Trophoblast cell (in vitro differentiated cells and primary cell): ENCODE data around the gene KRT7.

ENCODE experiments used
- DNase-seq, 2 donors: peaks; one replicate each; pipeline ENCODE4 v3.0.0-alpha.2; 2016
- H2AFZ ChIP-seq: 2 replicates; pipeline ENCODE4 v1.6.1; 2013; ENCODE audit warnings: low read length, moderate library complexity, mild to moderate bottlenecking; ENCODE audit not compliant: insufficient read depth, poor library complexity
- H2AK5ac ChIP-seq: 2 replicates; pipeline ENCODE4 v1.6.1; 2013; ENCODE audit warnings: mild to moderate bottlenecking, low read length
- H2BK120ac ChIP-seq: 2 replicates; pipeline ENCODE4 v1.6.1; 2013; ENCODE audit warnings: low read length, mild to moderate bottlenecking, moderate library complexity; ENCODE audit not compliant: insufficient read depth, poor library complexity
- H2BK12ac ChIP-seq: 2 replicates; pipeline ENCODE4 v1.6.1; 2013; ENCODE audit warnings: mild to moderate bottlenecking, low read length, moderate library complexity
- H2BK5ac ChIP-seq: 2 replicates; pipeline ENCODE4 v1.6.1; 2013; ENCODE audit warnings: low read length, low read depth, moderate library complexity, mild to moderate bottlenecking; ENCODE audit not compliant: poor library complexity
- H3K14ac ChIP-seq: 2 replicates; pipeline ENCODE4 v1.6.1; 2013; ENCODE audit warnings: mild to moderate bottlenecking, low read length
- H3K18ac ChIP-seq: 2 replicates; pipeline ENCODE4 v1.6.1; 2013; ENCODE audit warnings: mild to moderate bottlenecking, low read length
- H3K23ac ChIP-seq: 2 replicates; pipeline ENCODE4 v1.6.1; 2013; ENCODE audit warnings: low read length
- H3K27ac ChIP-seq: 2 replicates; pipeline ENCODE4 v1.5.1; 2013; ENCODE audit warnings: low read depth, mild to moderate bottlenecking, inconsistent platforms, low read length, moderate library complexity
- H3K27me3 ChIP-seq: 2 replicates; pipeline ENCODE4 v1.6.1; 2013; ENCODE audit warnings: inconsistent platforms, mild to moderate bottlenecking, low read length, moderate library complexity; ENCODE audit not compliant: insufficient read depth
- H3K36me3 ChIP-seq, 2 experiments: 1 replicate in 1 of 2; 2 replicates in 1 of 2; pipeline ENCODE4 v1.6.1; 2013; ENCODE audit warnings: low read length in 2 of 2, mild to moderate bottlenecking in 2 of 2, moderate library complexity in 1 of 2; ENCODE audit not compliant: insufficient read depth in 2 of 2, control insufficient read depth in 1 of 2
- H3K4ac ChIP-seq: 2 replicates; pipeline ENCODE4 v1.6.1; 2013; ENCODE audit warnings: low read depth, mild to moderate bottlenecking, low read length, moderate library complexity
- H3K4me1 ChIP-seq, 2 experiments: 1 replicate in 1 of 2; 2 replicates in 1 of 2; pipeline ENCODE4 v1.6.1; 2013; ENCODE audit warnings: low read length in 2 of 2, mild to moderate bottlenecking in 2 of 2, moderate library complexity in 1 of 2; ENCODE audit not compliant: insufficient read depth in 2 of 2, control insufficient read depth in 1 of 2
- H3K4me2 ChIP-seq: 2 replicates; pipeline ENCODE4 v1.6.1; 2013; ENCODE audit warnings: inconsistent platforms, mild to moderate bottlenecking, low read length, moderate library complexity
- H3K4me3 ChIP-seq: 2 replicates; pipeline ENCODE4 v1.5.1; 2013; ENCODE audit warnings: mild to moderate bottlenecking, low read depth, low read length, inconsistent platforms
- H3K79me1 ChIP-seq: one replicate; pipeline ENCODE4 v1.6.1; 2013; ENCODE audit warnings: low read length
- H3K79me2 ChIP-seq: 2 replicates; pipeline ENCODE4 v1.6.1; 2013; ENCODE audit warnings: low read length, mild to moderate bottlenecking; ENCODE audit not compliant: control insufficient read depth, insufficient read depth, poor library complexity
- H3K9ac ChIP-seq: 2 replicates; pipeline ENCODE4 v1.6.1; 2013; ENCODE audit warnings: mild to moderate bottlenecking, low read length
- H3K9me3 ChIP-seq: 2 replicates; pipeline ENCODE4 v1.6.1; 2013; ENCODE audit warnings: low read depth, mild to moderate bottlenecking, control low read depth, inconsistent platforms, low read length; ENCODE audit not compliant: insufficient read depth
- H4K12ac ChIP-seq: 2 replicates; pipeline ENCODE4 v1.6.1; 2013; ENCODE audit warnings: low read depth, mild to moderate bottlenecking, low read length, moderate library complexity
- H4K8ac ChIP-seq: 2 replicates; pipeline ENCODE4 v1.6.1; 2013; ENCODE audit warnings: low read depth, mild to moderate bottlenecking, low read length, moderate library complexity
- H4K91ac ChIP-seq: one replicate; pipeline ENCODE4 v1.6.1; 2013; ENCODE audit warnings: low read depth, mild to moderate bottlenecking, low read length, moderate library complexity
- WGBS: extraction: QIAGEN DNeasy Blood & Tissue Kit; methylation state at CpG from one replicate; pipeline ENCODE4 v1.1.7; 2013; ENCODE audit warnings: missing lambda C conversion rate; ENCODE audit not compliant: insufficient read length, insufficient coverage; ENCODE audit errors: extremely low coverage; 5-methylcytosine and 5-hydroxymethylcytosine counted together

Gene KRT7

DNA sequence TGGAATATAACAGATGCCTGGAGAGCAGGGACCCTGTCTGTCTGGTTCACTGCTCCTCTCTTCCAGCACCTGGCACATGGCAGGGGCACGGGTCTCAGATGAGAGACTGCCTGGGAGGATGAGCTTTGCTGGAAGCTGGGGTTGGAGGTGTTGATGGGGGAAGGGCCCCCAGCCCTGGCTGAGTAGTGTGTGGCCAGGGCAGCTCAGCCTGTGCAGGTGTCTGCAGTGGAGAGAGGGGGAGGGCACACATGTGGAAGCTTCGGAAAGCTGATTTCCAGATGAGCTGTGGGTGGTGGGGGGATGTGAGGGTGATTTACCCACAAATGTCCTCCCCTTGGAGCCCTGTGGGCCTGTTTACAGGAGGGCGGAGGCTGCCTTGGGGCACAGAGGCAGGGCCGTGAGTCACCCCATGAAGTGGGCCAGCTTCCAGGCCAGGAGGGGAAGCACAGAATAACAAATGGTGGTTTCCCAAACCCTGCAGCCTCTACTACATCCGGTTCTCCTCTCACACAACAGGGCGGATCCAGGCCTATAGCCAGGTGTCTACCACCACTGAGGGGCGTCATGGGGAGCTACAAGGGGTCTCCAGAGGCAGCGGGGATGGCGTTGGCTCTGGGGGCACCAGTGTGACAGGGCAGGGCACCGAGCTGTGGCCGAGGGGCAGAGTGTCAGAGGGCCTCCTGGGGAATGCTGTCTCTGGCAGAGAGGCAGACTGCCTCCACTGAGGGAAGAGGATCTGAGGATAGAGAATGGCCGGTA is 11.0 kb downstream of the KRT7 start:
- peak; percentile 70 to 81 for DNase-seq
- Histone ChIP-seq H3K9me3 (peaks cover 4% of the 10 kb centered on the region), H3K4me2 (no peak overlapping the region), H4K91ac (no peak overlapping the region), H3K4me1 (peaks cover 23 to 38% of the 10 kb centered on the region in 2 experiments), H2AFZ (no peak overlapping the region), H2BK5ac (no peak overlapping the region), H2BK12ac (no peak overlapping the region), H3K4ac (no peak overlapping the region), H2AK5ac (no peak overlapping the region), H4K8ac (no peak overlapping the region), H3K18ac (peak overlapping the region; percentile 12), H3K79me1 (peaks cover 3% of the 10 kb centered on the region), H3K27ac (peak overlapping the region; percentile 9), H4K12ac (no peak overlapping the region), H3K79me2 (no peaks in the 10 kb centered on the region), H3K14ac (no peak overlapping the region), H3K4me3 (no peak overlapping the region), H3K36me3 (peaks cover 71 to 81% of the 10 kb centered on the region in 2 experiments), H3K23ac (no peak overlapping the region), H3K27me3 (no peaks in the 10 kb centered on the region), H3K9ac (no peak overlapping the region), H2BK120ac (no peak overlapping the region)
- WGBS = no CpG with 5 or more reads among the region's 12 CpGs

- H4K8ac ChIP-seq = no peak overlapping the region
- H3K18ac ChIP-seq = no peak overlapping the region
- no peak overlapping the region for H2BK120ac ChIP-seq
- no peak overlapping the region for H3K4me2 ChIP-seq
- no peak overlapping the region for H2AK5ac ChIP-seq
- H3K9me3 ChIP-seq = peaks cover 4% of the 10 kb centered on the region
- no peaks in the 10 kb centered on the region for H3K79me1 ChIP-seq
- H3K4ac ChIP-seq = no peak overlapping the region
- no peak overlapping the region for H4K12ac ChIP-seq
- peak in 1 of 2 donors; percentile 32 for DNase-seq
- no peak overlapping the region for H3K9ac ChIP-seq
- H3K27ac ChIP-seq = peak overlapping the region; percentile 9
- peak overlapping the region; percentile 25 for H2BK12ac ChIP-seq
- no CpG with 5 or more reads among the region's 3 CpGs for WGBS
- no peak overlapping the region for H3K23ac ChIP-seq
- H3K14ac ChIP-seq = no peak overlapping the region
- H4K91ac ChIP-seq = no peak overlapping the region
- peaks cover 19 to 37% of the 10 kb centered on the region in 2 experiments for H3K4me1 ChIP-seq
- no peaks in the 10 kb centered on the region for H3K27me3 ChIP-seq
- no peaks in the 10 kb centered on the region for H3K79me2 ChIP-seq
- peaks cover 73 to 84% of the 10 kb centered on the region in 2 experiments for H3K36me3 ChIP-seq
- no peak overlapping the region for H3K4me3 ChIP-seq
- no peak overlapping the region for H2BK5ac ChIP-seq
- no peak overlapping the region for H2AFZ ChIP-seq
Observed at GRCh38 chr12:52244615-52244994, 11.6 kb downstream of the KRT7 start.

- no peak overlapping the region for H3K18ac ChIP-seq
- H3K36me3 ChIP-seq = peaks cover 75 to 83% of the 10 kb centered on the region in 2 experiments
- no peaks in the 10 kb centered on the region for H3K79me2 ChIP-seq
- no CpG with 5 or more reads among the region's 20 CpGs for WGBS
- H3K4ac ChIP-seq = no peak overlapping the region
- H3K23ac ChIP-seq = no peak overlapping the region
- no peak overlapping the region for H3K14ac ChIP-seq
- no peak overlapping the region for H2BK12ac ChIP-seq
- no peak overlapping the region for H2AK5ac ChIP-seq
- H3K4me3 ChIP-seq = no peak overlapping the region
- no peak overlapping the region for H2BK120ac ChIP-seq
- peak in 1 of 2 donors; percentile 29 for DNase-seq
- no peak overlapping the region for H3K27ac ChIP-seq
- no peak overlapping the region for H3K4me2 ChIP-seq
- H4K12ac ChIP-seq = no peak overlapping the region
- H3K27me3 ChIP-seq = no peaks in the 10 kb centered on the region
- no peak overlapping the region for H4K8ac ChIP-seq
- peaks cover 19 to 36% of the 10 kb centered on the region in 2 experiments for H3K4me1 ChIP-seq
- H3K9me3 ChIP-seq = peaks cover 4% of the 10 kb centered on the region
- no peak overlapping the region for H2AFZ ChIP-seq
- no peak overlapping the region for H4K91ac ChIP-seq
- no peak overlapping the region for H3K9ac ChIP-seq
- H3K79me1 ChIP-seq = no peaks in the 10 kb centered on the region
- H2BK5ac ChIP-seq = no peak overlapping the region
Observed at GRCh38 chr12:52245259-52245961, 12.4 kb downstream of the KRT7 start.

DNA sequence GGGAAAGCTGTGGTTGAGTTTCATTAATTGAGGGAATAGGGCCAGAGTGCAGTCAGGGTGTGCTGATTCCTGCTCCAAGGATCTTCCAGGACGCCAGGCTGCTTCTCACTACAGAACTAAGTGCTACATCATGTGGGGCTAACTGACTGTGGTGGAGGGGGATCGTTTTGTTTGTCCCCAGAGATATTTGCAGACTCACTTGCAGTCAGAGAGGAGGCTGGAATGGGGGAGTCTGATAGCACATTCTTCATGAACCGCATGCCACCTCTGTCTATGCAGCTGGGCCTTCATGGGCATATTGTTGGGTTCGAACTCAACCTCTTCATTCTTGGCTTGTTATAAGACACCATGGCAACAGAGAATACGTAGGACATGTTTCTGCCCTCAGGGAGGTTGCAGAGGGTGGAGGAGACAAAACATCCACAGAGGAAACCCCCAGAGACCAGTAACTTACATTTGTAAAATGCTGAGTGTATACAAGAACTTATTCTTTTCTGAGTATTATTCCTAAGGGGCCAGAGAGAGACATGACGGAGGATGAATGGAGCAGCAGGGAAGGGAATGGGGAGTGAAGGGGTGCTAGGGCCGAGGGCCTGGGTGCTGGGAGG is 13.0 kb downstream of the KRT7 start:
- H4K8ac ChIP-seq = no peak overlapping the region

More for the DNA sequence above, 13.0 kb downstream of the KRT7 start:
- Histone ChIP-seq H3K23ac (no peak overlapping the region), H2BK120ac (no peak overlapping the region), H3K4me2 (no peak overlapping the region), H2BK5ac (no peak overlapping the region), H3K4ac (no peak overlapping the region), H2AK5ac (no peak overlapping the region), H2AFZ (no peak overlapping the region), H4K91ac (no peak overlapping the region), H2BK12ac (no peak overlapping the region), H3K27ac (no peak overlapping the region), H3K9me3 (peaks cover 4% of the 10 kb centered on the region), H3K4me3 (no peak overlapping the region), H3K4me1 (peaks cover 19 to 36% of the 10 kb centered on the region in 2 experiments), H3K9ac (no peak overlapping the region), H3K18ac (no peak overlapping the region), H3K27me3 (no peaks in the 10 kb centered on the region), H3K79me1 (no peaks in the 10 kb centered on the region), H3K36me3 (peaks cover 75 to 80% of the 10 kb centered on the region in 2 experiments), H3K79me2 (no peaks in the 10 kb centered on the region), H4K12ac (no peak overlapping the region), H3K14ac (no peak overlapping the region)
- peak in 1 of 2 donors; percentile 57 for DNase-seq
- no CpG with 5 or more reads among the region's 7 CpGs for WGBS
